LNCAP (cell line): ENCODE measurements around the gene TUT1.

Source experiments
- CTCF ChIP-seq: fragments of 450-650 bp; IDR thresholded peaks from 2 replicates; pipeline ENCODE4 v1.5.1; 2017; ENCODE audit warnings: mild to moderate bottlenecking

TUT1 gene

GRCh38 chr11:62614275-62614674 lies 23.0 kb upstream of the TUT1 start:
- TF ChIP-seq CTCF: no peak

GRCh38 chr11:62613291-62613778 lies 22.0 kb upstream of the TUT1 start:
- TF ChIP-seq CTCF: no peak

DNA sequence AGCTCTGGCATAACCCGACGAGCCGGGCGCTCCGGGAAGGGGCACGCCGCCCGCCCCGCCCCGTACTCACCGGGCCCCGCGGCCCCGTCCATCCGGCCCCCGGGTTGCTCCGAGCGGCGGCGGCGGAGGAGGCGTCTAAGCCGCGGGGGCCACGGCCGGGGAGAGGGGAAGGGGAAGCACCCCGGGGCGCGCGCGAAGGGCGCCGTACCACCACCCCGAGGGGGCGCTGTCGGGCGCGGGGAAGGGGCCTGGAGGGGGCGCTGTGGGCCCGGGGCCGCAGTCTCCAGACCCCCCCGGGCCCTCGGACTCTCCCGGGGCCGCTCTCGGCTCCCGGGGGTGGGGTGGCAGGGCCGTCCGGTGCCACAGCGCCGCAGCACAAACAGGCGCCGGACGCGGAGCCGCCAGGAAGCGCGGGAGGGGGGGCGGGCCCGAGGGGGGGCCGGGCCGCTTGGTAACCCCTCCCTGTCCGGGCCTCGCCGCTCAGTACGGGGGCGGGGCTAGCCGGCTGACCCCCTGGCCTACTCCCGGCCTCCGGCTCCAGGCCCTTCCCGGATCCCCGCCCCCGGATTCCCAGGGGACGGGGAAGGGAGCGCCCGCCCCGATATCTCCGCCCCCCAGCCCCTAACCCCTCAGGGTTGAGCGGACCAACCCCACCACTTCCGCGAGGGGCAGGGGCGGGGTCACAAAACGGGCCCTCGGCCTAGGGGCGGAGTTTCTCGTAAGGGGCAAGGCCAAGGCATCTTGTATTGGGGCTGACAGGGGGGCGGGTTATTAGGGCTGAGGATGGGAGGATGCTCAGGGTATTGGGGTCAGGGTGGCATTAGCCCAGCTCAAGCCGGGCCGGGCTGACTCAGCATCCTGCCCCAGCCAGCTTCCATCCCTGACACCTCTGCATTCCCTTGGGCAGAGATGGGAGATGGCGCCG lies 21.3 kb upstream of the TUT1 start, which contains the start of the genes EML3 and ROM1:
Gene EML3, minus strand, starts transcription at position 410 of the 925 bp plus-strand sequence. Its CDS starts 318 bp downstream, at position 92.
Gene ROM1, plus strand, starts transcription at position 892 of the 925 bp plus-strand sequence. Its CDS starts 25 bp downstream, at position 917.
- TF ChIP-seq CTCF: peak; percentile 83

DNA sequence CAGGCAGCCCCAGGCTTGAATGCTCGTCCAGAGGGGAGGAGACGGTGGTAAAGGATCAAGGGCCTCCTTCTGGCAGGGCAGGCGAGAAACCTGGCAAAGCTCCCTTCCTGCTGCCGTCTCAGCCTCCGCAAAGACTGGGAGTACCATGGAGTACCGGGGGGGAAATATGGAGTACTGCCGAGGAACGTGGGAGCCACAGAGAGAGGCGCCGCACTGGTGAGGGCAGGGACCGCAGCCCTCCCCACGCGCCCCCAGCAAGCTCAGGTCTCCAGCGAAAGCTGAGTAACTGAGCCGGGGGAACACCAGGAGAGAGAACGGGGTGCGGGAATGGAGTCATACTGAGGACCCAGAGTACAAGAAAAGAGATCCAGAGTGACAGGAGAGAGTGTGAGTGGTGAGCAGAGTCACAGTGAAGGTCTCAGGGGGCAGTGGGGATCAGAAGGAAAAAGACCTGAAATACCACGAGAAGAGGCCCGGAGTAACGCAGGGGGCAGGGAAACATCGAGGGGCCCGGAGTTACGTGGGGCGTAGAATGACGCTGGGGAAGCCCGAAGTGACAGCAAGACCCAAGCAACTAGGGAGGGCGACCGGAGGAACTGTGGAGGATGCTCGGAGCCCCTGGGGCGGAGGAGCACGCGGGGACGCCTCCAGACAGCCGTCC lies 20.5 kb upstream of the TUT1 start:
- no peak for TF ChIP-seq CTCF

DNA sequence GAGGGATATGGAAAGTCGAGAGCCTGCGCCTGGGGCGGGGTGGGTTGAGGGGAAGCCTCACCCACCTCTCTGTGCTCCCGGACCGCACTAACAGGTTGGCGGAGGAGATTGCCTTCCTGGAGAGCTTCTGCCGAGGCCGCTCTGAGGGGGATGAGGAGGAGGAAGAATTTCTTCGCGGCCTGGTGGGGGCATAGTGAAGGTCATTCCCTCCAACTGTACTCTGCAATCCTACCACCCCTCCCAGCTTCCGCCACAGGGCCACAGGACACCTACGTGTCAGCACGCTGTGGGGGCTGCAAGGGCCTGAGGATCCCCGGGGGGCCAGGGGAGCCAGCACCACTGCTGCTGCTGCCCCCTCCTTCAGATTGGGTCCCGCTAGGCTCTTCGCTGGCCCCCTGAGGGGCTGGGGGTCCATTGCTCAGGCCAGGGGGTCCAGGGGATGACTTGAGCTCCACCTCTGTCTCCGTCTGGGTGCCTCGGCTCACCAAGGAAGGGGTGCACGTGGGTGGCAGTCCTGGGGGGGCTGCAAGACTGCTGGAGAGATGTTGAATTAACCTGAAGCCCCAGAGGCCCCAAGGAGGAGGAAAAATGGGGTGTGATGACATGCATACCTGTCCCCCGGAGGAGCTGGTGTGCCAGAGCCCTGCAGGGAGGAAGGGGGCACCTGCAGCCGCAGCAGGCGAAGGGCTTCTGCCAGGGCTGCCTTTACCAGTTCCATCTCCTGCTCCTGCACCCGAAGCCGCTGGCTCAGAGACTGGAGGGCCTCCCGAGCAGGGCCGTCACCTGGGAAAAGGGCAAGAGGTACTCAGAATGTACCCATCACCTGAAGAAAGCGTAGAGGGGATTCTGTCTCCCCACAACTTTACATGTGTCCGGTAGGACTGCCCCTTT lies 19.7 kb upstream of the TUT1 start:
- no peak for TF ChIP-seq CTCF

- TF ChIP-seq CTCF: no peak
Measured at GRCh38 chr11:62610403-62610802, 19.1 kb upstream of the TUT1 start.

GRCh38 chr11:62608776-62609175 lies 17.5 kb upstream of the TUT1 start:
- TF ChIP-seq CTCF: no peak
